ENCODE data around the gene FRMD5.

FRMD5 gene

GRCh38 chr15:43958861-43959330, 236.2 kb downstream of the FRMD5 start:
- TF ChIP-seq CTCF (IDR thresholded peaks at IDR 0.05) = no peak

- TF ChIP-seq CTCF (IDR thresholded peaks at IDR 0.05) = no peak
These were observed 237.3 kb downstream of the FRMD5 start for GRCh38 chr15:43957724-43958123.

- no peak for TF ChIP-seq CTCF (IDR thresholded peaks at IDR 0.05)
These were observed 239.9 kb downstream of the FRMD5 start for GRCh38 chr15:43955140-43955539.

- TF ChIP-seq CTCF (IDR thresholded peaks at IDR 0.05) = no peak
These were observed 240.9 kb downstream of the FRMD5 start for GRCh38 chr15:43954181-43954621.

- no peak for TF ChIP-seq CTCF (IDR thresholded peaks at IDR 0.05)
These were observed 241.7 kb downstream of the FRMD5 start for GRCh38 chr15:43953402-43953801.

- no peak for TF ChIP-seq CTCF (IDR thresholded peaks at IDR 0.05)
These were observed 244.5 kb downstream of the FRMD5 start for GRCh38 chr15:43950531-43950930.

- TF ChIP-seq CTCF (IDR thresholded peaks at IDR 0.05) = no peak
These were observed 246.3 kb downstream of the FRMD5 start for GRCh38 chr15:43948691-43949325.

- no peak for TF ChIP-seq CTCF (IDR thresholded peaks at IDR 0.05)
These were observed 251.6 kb downstream of the FRMD5 start for GRCh38 chr15:43943511-43943910.
